ENCODE data around the gene FRS2.

FRS2 gene

DNA sequence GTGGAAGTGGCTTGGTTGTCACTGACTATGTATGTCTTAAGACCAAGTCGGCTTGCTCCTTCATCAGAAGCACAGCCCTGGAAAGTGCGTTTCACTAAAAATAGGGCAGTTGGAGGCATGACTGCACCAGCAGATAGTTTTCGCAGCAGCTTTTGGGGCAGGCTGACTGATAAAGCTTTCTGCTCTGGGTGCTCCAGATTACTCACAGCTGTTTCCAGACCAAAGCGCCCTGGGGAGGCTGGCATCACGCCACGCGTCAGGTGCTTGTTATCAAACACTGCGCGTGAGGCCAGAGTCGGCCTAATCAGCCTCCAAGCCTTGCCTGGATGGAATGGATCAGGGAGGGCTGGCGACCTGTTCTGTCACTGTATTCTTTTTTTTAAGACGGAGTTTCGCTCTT is 153.8 kb downstream of the FRS2 start:
- no peak for DNase-seq (ENCODE audit: low read depth in 3 of 3, low spot score in 1 of 3)

DNA sequence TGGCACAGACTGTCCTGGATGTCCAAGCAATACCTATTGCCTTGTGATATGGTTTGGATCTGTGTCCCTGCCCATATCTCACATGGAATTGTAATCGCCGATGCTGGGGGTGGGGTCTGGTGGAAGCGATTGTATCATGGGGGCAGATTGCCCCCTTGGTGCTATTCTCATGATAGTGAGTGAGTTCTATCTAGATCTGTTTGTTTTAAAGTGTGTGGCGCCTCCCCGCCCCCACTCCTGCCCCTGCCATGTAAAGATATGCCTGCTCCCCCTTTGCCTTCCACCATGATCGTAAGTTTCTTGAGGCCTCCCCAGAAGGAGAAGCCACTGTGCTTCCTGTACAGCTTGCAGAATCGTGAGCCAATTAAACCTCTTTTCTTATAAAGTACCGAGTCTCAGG is 157.3 kb downstream of the FRS2 start:
- DNase-seq (ENCODE audit: low read depth in 3 of 3, low spot score in 1 of 3) = no peak
